Stimulated activated CD8-positive, alpha-beta memory T cell treated with anti-CD3 and anti-CD28 coated beads, Interleukin-4, amount 100 ng/mL, for 1 hour (primary cell): Measurements from ENCODE around the gene ITGA7.

ENCODE experiments used
- DNase-seq, 2 donors: peaks; one replicate each; pipeline ENCODE4 v3.0.0-alpha.2; 2020; ENCODE audit warnings: low read depth in 2 of 2, low spot score in 1 of 2

The ITGA7 gene

GRCh38 chr12:55736780-55737580, 29.3 kb upstream of the ITGA7 start:
- DNase-seq = no peak

DNA sequence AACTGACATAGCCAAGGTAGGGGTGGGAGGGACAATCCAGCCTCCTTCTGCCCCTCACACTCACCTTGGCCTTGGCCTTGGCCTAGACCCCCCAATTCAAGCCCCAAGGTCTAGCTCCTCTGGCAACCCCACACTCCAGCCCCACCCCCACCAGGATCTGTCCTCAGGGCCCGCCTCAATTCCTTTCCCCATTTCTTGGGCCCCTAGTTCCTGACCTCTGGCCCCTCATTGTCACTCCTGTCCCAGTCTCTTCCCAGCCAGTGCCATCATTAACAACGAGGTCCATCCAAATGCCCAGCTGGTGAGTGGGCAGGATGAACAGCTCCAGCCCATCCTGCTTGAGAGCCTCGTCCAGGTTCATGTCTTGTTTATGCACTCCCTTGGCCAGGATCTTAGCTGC, 28.4 kb upstream of the ITGA7 start:
- no peak for DNase-seq

DNA sequence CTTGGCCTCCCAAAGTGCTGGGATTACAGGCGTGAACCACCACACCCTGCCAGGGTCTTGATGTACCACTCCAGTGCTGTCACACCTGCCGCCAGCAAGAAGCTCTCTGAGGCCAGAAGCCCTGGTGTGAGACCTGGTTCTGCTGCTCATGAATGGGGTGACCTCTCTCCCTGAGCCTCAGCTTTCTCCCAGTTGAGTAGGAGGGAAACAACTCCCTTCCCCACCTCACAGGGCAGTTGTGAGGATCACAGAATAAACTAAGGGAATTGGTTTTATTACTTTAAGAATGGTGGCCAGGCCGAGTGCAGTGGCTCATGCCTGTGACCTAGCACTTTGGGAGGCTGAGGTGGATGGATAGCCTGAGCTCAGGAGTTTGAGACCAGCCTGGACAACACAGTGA, 26.9 kb upstream of the ITGA7 start:
- DNase-seq = no peak

- no peak for DNase-seq
Observed at GRCh38 chr12:55733858-55734257, 26.2 kb upstream of the ITGA7 start.

DNA sequence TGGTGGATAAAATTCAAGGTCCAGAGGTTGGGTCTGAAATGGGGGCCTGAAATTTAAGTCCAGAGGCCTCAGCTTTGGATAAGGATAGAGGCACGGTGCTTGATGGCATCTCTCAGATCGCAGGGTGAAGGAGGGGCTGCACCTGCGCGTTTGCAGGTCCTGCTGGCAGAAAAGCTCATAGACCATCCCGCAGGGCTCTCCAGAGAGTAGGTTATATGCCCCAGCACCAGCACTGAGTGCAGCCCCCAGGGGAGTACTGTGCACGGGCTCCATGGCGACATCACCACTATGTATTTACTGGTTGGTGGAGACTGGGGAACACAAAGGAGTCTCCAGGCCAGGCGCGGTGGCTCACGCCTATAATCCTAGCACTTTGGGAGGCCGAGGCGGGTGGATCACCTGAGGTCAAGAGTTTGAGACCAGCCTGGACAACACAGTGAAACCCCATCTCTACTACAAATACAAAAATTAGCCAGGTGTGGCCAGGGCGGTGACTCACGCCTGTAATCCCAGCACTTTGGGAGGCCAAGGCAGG, 25.4 kb upstream of the ITGA7 start:
- no peak for DNase-seq

GRCh38 chr12:55732288-55732687, 24.6 kb upstream of the ITGA7 start:
- DNase-seq = no peak

DNA sequence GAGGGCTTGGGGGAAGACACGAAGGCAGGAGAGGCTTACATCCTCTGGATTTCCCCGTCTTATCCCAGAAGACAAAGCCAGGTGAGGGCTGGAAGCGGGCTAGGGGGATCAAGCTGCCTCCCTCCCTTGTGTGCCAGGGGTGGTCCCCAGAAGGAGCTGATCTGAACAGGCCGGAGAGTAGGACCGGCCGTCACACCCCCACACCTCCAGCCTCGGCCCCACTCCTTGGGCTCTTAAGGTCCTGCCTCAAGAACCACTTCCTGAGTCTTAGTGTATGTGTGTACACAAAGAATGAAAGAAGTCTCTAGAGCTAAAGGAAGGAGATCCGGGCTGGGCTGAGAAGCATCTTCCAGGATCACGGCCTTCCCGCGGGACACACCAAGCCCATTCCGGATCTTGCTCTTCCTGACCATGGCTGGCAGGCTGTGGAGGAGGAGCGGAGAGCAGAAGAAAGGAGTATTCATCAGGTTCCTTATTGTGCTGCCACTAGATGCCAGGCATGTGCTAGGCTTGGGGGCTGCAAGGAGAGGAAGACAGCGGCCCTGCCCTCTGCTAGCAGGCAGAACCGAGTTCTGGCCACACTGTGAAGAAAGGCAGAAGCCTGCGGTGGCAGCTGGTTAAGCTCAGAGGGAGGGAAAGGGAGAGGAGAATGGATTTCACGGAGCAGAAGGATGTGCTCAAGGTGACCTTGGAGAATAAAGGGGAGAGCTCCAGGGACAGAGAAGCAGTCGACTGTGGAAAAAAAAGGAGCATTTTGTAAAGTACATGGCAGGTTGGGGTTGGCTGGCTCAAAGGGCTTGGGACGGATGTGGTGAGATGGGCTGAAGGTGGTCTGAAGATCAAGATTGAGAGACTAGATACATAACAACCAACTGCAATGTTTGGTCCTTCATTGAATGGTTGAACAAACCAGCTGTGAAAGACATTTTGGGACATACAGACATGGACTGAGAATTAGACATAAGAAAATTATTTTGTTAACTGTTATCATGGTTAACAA, 22.4 kb upstream of the ITGA7 start:
- no peak for DNase-seq

DNA sequence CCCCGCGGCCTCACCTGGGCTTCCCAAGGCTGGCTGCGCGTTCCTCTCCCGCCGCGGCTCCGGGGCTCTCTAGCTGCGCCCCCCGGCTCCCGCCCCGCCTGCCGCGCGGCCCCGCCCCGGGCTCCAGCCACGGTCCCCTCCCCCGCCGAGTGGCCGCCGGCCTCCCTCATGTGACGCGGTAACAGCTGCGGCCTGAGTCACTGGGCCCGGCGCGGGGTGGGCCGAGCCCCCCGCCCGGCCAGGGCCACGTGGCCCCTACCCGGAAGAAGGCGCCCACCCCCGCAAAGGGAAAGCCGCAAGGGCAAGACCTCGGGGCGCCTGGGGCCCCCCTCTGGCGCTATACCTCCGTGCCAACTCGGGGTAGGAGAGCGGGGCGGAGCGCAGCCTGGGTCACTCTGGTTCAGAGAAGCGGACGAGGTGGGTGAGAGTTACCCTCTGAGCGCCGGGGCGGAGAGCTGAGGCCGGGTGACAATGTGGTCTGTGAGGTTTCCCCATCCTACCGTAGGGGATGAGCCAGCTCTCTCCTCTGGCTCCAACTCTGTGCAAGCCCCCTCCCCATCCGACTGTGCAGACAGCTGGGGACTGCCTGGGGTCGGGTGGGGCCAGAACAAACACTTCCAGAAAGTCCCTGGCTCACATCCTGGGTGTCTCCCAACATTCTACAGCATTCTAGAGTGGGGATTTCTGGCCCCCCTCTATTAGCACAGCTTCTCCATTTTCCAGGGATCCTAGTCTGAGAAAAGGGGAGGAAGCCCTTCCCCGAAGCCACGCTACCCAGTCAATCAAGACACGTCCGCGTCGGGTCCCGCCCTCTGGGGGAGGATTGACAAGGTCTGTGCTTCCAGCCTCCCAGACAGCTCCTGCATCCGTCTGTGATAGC, 21.5 kb upstream of the ITGA7 start, which contains the start of gene CD63:
CD63 (minus strand) TSS at position 71 of the 880 bp plus-strand sequence. CDS start 668 bp downstream, outside the sequence.
- DNase-seq = no peak

DNA sequence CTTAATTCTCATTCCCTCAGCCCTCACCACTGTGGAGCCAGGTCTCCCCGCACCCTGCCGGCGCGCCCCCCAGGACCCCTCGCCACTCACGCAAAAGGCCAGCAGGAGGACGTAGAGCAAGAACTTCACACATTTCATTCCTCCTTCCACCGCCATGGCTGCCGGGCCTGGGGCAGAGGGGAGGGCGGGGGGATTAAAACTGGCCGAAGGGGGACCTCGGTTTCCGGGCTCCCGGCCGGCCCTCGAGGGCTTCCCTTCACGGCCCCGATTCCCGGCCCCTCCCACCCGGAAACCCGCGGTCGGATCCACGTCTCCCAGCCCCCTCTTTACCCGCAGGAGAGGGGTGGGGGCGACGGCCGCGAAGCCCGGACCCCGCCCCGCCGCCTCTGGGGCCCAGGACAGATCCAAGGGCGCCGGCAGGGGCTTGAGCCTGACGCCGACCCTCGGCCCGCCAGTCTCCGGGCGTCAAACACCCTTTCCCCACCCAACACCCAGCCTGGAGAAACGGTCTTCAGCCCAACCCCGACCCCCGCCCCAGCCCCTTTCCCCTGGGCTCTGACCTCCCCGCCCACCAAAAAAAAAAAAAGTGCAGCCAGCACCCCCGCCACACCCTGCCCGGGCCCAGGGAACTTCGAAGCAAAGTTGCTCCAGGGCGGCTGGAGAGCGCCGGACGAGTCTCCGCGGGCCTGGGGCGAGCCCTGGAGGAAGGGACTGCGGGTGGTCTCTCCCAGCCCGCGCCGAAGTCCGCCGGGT, 20.7 kb upstream of the ITGA7 start:
- no peak for DNase-seq

DNA sequence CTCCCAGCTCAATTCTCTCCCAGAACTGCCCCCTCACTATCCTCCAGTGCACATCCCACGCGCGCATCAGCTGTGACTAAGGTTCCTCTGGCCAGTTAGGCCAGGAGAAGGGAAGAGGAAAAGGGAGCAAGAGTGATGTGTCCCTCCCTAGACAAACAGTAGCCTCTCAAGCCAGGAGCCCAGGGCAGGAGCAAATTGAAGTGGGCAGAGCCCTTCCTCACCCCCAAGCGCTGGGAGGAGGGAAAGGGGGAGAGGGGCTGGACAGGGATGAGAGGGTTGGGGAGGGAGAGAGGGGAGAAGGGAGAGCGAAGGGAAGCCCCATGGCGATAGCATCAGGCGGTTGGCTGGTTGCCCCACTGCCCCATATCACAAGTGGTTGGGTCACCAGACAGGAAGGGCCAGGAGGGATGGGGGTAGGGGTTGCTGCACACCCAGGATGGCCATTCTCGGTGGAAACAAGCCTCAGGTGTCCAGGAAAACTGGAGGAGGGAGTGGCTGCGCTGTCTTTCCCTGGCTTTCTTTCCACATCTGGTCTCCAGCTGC, 20.0 kb upstream of the ITGA7 start:
- no peak for DNase-seq

GRCh38 chr12:55726971-55727370, 19.3 kb upstream of the ITGA7 start:
- no peak for DNase-seq

- DNase-seq = no peak
Observed at GRCh38 chr12:55725556-55725955, 17.9 kb upstream of the ITGA7 start.

DNA sequence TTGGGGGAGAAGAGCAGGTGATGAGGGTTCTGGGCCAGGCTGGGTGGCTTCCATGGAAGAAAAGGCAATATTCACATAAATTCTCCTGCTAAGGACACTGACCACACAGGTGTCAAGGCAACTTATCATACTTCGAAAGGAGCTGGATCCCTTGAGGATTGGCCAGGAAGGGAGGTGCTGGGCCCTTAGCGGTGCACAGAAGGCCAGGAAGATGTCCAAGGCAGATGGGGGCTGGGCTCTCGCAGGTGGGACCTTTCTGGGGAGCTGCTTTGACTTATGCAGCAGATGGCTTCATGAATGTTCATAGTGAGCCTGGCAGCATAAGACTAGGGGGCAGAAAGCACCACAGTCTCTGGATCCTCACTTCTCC, 17.2 kb upstream of the ITGA7 start:
- DNase-seq = no peak

GRCh38 chr12:55724226-55724939, 16.7 kb upstream of the ITGA7 start:
- DNase-seq = no peak

DNA sequence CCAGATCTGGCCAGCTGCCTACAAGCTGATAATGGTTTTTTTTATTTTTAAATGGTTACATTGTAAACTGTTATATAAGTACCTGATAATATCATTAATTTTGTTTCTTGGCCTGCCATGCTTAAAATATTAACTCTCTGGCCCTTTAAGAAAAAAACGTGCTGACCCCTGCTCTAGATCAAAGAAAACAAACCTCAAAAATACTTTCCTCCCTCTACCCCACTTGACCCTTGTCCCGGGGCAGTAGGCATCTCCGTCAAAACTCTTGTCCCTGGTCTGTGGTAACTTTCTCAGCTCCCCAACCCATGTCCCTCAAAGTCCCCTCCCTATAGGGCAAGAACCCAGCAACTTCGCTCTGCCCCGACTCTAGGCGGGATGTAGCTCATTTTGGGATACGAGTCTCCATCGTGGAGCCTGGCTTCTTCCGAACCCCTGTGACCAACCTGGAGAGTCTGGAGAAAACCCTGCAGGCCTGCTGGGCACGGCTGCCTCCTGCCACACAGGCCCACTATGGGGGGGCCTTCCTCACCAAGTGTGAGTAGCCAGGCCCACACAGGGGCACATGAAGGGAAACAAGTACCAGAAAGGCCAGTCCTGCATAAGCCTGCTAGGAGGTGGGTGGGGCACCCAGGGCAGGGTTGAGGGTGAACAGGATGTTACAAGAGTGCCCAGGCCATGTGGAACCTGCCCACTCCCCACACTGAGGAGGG, 16.0 kb upstream of the ITGA7 start:
- DNase-seq = no peak

- no peak for DNase-seq
Observed at GRCh38 chr12:55722948-55723347, 15.2 kb upstream of the ITGA7 start.

DNA sequence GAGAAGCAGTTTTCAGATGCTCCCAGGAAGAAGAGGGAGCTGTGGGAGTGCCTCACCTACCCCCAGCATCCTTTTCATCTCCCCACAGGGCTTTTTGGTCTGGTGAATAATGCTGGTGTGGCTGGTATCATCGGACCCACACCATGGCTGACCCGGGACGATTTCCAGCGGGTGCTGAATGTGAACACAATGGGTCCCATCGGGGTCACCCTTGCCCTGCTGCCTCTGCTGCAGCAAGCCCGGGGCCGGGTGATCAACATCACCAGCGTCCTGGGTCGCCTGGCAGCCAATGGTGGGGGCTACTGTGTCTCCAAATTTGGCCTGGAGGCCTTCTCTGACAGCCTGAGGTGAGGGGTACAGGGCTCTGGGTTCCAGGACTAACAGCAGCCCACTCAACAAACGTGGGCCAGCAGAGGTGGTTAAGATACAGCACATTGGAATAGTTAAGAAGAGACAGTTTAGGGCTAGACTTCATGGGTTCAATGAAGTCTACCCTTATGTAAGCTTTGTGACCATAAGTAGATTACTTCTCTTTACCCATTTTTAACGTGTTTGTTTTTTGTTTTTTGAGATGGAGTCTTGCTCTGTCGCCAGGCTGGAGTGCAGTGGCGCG, 14.0 kb upstream of the ITGA7 start:
- no peak for DNase-seq

DNA sequence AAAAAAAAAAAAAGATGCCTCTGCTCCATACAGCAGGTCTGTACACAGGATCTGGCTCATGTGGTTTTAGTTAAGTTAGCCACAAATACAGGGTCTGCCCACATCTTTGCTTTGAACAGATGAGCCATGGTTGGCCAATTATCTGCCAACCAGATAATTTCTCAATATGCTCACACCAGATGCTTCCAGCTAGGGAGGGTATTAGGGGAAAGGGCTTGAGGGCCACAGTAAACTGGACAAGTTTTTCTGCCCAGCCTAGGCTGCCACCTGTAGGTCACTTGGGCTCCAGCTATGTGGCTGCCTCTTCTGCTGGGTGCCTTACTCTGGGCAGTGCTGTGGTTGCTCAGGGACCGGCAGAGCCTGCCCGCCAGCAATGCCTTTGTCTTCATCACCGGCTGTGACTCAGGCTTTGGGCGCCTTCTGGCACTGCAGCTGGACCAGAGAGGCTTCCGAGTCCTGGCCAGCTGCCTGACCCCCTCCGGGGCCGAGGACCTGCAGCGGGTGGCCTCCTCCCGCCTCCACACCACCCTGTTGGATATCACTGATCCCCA, 13.3 kb upstream of the ITGA7 start:
- no peak for DNase-seq
